NCI-H1105 (cell line): ENCODE measurements around the gene SLC16A11.

Experiments used
- DNase-seq: peaks from one replicate; lab custom pipeline; 2025; lab: John Stamatoyannopoulos, UW

The SLC16A11 gene

GRCh38 chr17:7025245-7025644 is 18.6 kb downstream of the SLC16A11 start:
- DNase-seq, result no peak

- no peak for DNase-seq
Observed at GRCh38 chr17:7024402-7024785, 19.5 kb downstream of the SLC16A11 start.

GRCh38 chr17:7023576-7024401 is 20.1 kb downstream of the SLC16A11 start:
- DNase-seq, result no peak

- DNase-seq, result no peak
Observed at GRCh38 chr17:7022781-7023571, 20.9 kb downstream of the SLC16A11 start, which contains the start of gene BCL6B. Gene BCL6B (plus strand): TSS chr17:7023050. CDS start chr17:7023672, 622 bp downstream.

GRCh38 chr17:7021993-7022778 is 21.7 kb downstream of the SLC16A11 start:
- DNase-seq, result peak; percentile 62

GRCh38 chr17:7020894-7021664 is 22.8 kb downstream of the SLC16A11 start:
- no peak for DNase-seq

- peak; percentile 71 for DNase-seq
Observed at GRCh38 chr17:7019839-7020519, 23.9 kb downstream of the SLC16A11 start.

- no peak for DNase-seq
Observed at GRCh38 chr17:7019367-7019766, 24.5 kb downstream of the SLC16A11 start.

GRCh38 chr17:7018331-7018964 is 25.4 kb downstream of the SLC16A11 start:
- no peak for DNase-seq

- no peak for DNase-seq
Observed at GRCh38 chr17:7017827-7018200, 26.1 kb downstream of the SLC16A11 start.

GRCh38 chr17:7016886-7017826 is 26.7 kb downstream of the SLC16A11 start:
- no peak for DNase-seq

GRCh38 chr17:7016418-7016817 is 27.5 kb downstream of the SLC16A11 start:
- DNase-seq, result no peak

- no peak for DNase-seq
Observed at GRCh38 chr17:7014995-7015958, 28.6 kb downstream of the SLC16A11 start.

GRCh38 chr17:7014261-7014994 is 29.5 kb downstream of the SLC16A11 start:
- peak; percentile 97 for DNase-seq

- no peak for DNase-seq
Observed at GRCh38 chr17:7011942-7012254, 32.0 kb downstream of the SLC16A11 start.

GRCh38 chr17:7011415-7011814 is 32.5 kb downstream of the SLC16A11 start:
- DNase-seq, result no peak

GRCh38 chr17:7010523-7010922 is 33.4 kb downstream of the SLC16A11 start:
- no peak for DNase-seq

- DNase-seq, result no peak
Observed at GRCh38 chr17:7007143-7007542, 36.7 kb downstream of the SLC16A11 start.
